GM23338 (cell line): ENCODE measurements around the gene ELL2. TPM values are rescaled to one million over a fixed set of nuclear protein-coding genes. Genes with fewer than 3 reads are reported as not detected.

Experiments used
- ATAC-seq: fragments of 200-7000 bp; cut with Tn5 transposase; 3 replicates; pipeline ENCODE4 v1.9.1; 2020
- DNase-seq: peaks from one replicate; pipeline ENCODE4 v3.0.0-alpha.2; 2015; ENCODE audit warnings: low spot score
- H2AFZ ChIP-seq: fragments of 200-600 bp; sonication (generic); 2 replicates; pipeline ENCODE4 v1.8.0; 2016; ENCODE audit warnings: antibody characterized with exemption, mild to moderate bottlenecking, moderate library complexity
- H3F3A ChIP-seq: fragments of 200-600 bp; sonication (generic); replicated peaks from 2 replicates; pipeline ENCODE4 v1.8.0; 2017; ENCODE audit warnings: antibody characterized with exemption, mixed run types, low read depth
- H3K27ac ChIP-seq: fragments of 200-600 bp; sonication (generic); 2 replicates; pipeline ENCODE4 v1.6.1; 2016; ENCODE audit warnings: low read depth
- H3K27me3 ChIP-seq: fragments of 200-600 bp; sonication (generic); 2 replicates; pipeline ENCODE4 v1.8.0; 2016; ENCODE audit warnings: mild to moderate bottlenecking, mixed run types, moderate library complexity; ENCODE audit not compliant: insufficient read depth
- H3K36me3 ChIP-seq: fragments of 200-600 bp; sonication (generic); 2 replicates; pipeline ENCODE4 v1.8.0; 2016; ENCODE audit warnings: mild to moderate bottlenecking; ENCODE audit not compliant: insufficient read depth
- H3K4me1 ChIP-seq: fragments of 200-600 bp; sonication (generic); 2 replicates; pipeline ENCODE4 v1.8.0; 2016; ENCODE audit warnings: mild to moderate bottlenecking, moderate library complexity; ENCODE audit not compliant: insufficient read depth
- H3K4me2 ChIP-seq: fragments of 200-600 bp; sonication (generic); 2 replicates; pipeline ENCODE4 v1.7.1; 2017; ENCODE audit warnings: mixed run types
- H3K4me3 ChIP-seq: fragments of 200-600 bp; sonication (generic); 2 replicates; pipeline ENCODE4 v1.6.1; 2016; ENCODE audit warnings: mixed run types
- H3K79me2 ChIP-seq: fragments of 200-600 bp; sonication (generic); replicated peaks from 2 replicates; pipeline ENCODE4 v1.8.0; 2017; ENCODE audit warnings: mild to moderate bottlenecking; ENCODE audit not compliant: insufficient read depth
- H3K9me2 ChIP-seq: fragments of 200-600 bp; sonication (generic); 2 replicates; pipeline ENCODE4 v1.8.0; 2017; ENCODE audit not compliant: insufficient read depth
- H4K20me1 ChIP-seq: fragments of 200-600 bp; sonication (generic); replicated peaks from 2 replicates; pipeline ENCODE4 v1.8.0; 2017; ENCODE audit warnings: mild to moderate bottlenecking; ENCODE audit not compliant: insufficient read depth
- H3K27ac Mint-ChIP-seq: 2 replicates; pipeline ENCODE4 v1.8.0; 2020; ENCODE audit warnings: inconsistent platforms, mild to moderate bottlenecking, moderate library complexity, mixed read lengths
- H3K27me3 Mint-ChIP-seq: 3 replicates; pipeline ENCODE4 v1.8.0; 2022; ENCODE audit warnings: low read depth, mild to moderate bottlenecking, moderate library complexity, mixed read lengths, inconsistent platforms; ENCODE audit not compliant: insufficient read depth, poor library complexity
- H3K36me3 Mint-ChIP-seq: 3 replicates; pipeline ENCODE4 v1.8.0; 2021; ENCODE audit warnings: low read depth, mild to moderate bottlenecking, inconsistent platforms, moderate library complexity, mixed read lengths
- H3K4me1 Mint-ChIP-seq: 3 replicates; pipeline ENCODE4 v1.8.0; 2020; ENCODE audit warnings: mild to moderate bottlenecking, inconsistent platforms, mixed read lengths
- H3K4me3 Mint-ChIP-seq: 3 replicates; pipeline ENCODE4 v1.8.0; 2021; ENCODE audit warnings: moderate library complexity, mild to moderate bottlenecking, inconsistent platforms, mixed read lengths
- H3K9me3 Mint-ChIP-seq: 3 replicates; pipeline ENCODE4 v1.8.0; 2020; ENCODE audit warnings: moderate library complexity, mild to moderate bottlenecking, inconsistent platforms, mixed read lengths
- CREB1 ChIP-seq: fragments of 250-450 bp; sonication (Bioruptor Pico); IDR thresholded peaks from 2 replicates; pipeline ENCODE4 v1.5.0; 2020; ENCODE audit warnings: low read depth, mild to moderate bottlenecking, moderate library complexity
- EZH2 ChIP-seq: fragments of 200-600 bp; sonication (generic); IDR thresholded peaks from one replicate; pipeline ENCODE4 v1.8.0; 2017; ENCODE audit warnings: antibody characterized with exemption, mild to moderate bottlenecking, low read depth; ENCODE audit not compliant: unreplicated experiment
- JUNB ChIP-seq: IDR thresholded peaks from one replicate; pipeline ENCODE4 v1.6.1; 2016; ENCODE audit warnings: antibody characterized with exemption; ENCODE audit not compliant: unreplicated experiment
- NANOG ChIP-seq: IDR thresholded peaks from 2 replicates; pipeline ENCODE4 v1.6.1; 2016; ENCODE audit warnings: antibody characterized with exemption, borderline replicate concordance
- POLR2AphosphoS5 ChIP-seq: IDR thresholded peaks from 2 replicates; pipeline ENCODE4 v1.6.1; 2016; ENCODE audit warnings: antibody characterized with exemption, low read depth
- STAT1 ChIP-seq: IDR thresholded peaks from one replicate; pipeline ENCODE4 v1.6.1; 2016; ENCODE audit warnings: antibody characterized with exemption; ENCODE audit not compliant: unreplicated experiment
- ZNF331 ChIP-seq: fragments of 250-450 bp; sonication (Bioruptor Pico); IDR thresholded peaks from 2 replicates; pipeline ENCODE4 v1.5.0; 2020; ENCODE audit warnings: low read depth, mild to moderate bottlenecking, moderate library complexity
- polyA plus RNA-seq: library from polyadenylated mRNA; unstranded; fragments of >200 nt; fragmentation: Nextera tagmentation; extraction: Ambion mirVana; gene quantifications from 2 replicates; pipeline ENCODE4 v1.2.1, GENCODE V29; 2016
- total RNA-seq: library from RNA; depleted of rRNA; stranded (reverse); fragments of >200 nt; shearing (Covaris generic); gene quantifications from 2 replicates; pipeline ENCODE4 v1.2.3, GENCODE V29; 2014
- TF ChIP-seq, protein P1 (sequence below): IDR thresholded peaks from 2 replicates; pipeline ENCODE4 v1.6.1; 2016; ENCODE audit warnings: antibody characterized with exemption
- TF ChIP-seq, protein P2 (sequence below): fragments of 250-450 bp; sonication (Bioruptor Pico); IDR thresholded peaks from 2 replicates; pipeline ENCODE4 v1.5.0; 2020; ENCODE audit warnings: mild to moderate bottlenecking, moderate library complexity
- TF ChIP-seq, protein P3 (sequence below): IDR thresholded peaks from one replicate; pipeline ENCODE4 v1.6.1; 2018; ENCODE audit warnings: antibody characterized with exemption; ENCODE audit not compliant: unreplicated experiment

Gene ELL2
- total and polyA plus RNA-seq, 2 experiments from 2014 or later, result 7.4 to 32.6 TPM

DNA sequence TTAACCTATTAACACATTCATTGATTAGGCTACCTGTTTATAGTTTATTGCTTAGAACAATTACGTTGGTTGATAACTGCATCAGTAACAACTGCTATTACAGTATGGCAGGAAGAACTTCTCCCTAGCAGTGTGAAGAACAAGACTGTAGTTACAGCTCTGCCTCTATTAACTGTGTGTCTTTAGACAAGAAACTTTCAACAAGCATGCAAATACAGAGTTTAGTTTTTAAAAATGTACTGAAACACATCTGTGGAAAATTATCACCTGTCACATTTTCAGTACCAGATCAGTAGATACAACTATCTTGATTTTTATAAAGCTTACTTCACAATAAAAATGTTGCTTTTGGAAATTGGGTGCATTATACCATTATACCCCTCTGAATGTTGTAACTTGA lies 22.2 kb downstream of the ELL2 start:
- Histone ChIP-seq H3K9me2 (no peaks in the 10 kb centered on the region), H3K4me1 (peaks cover 24% of the 10 kb centered on the region), H2AFZ (no peak overlapping the region), H4K20me1 (no peaks in the 10 kb centered on the region), H3K4me2 (no peak overlapping the region), H3K4me3 (no peak overlapping the region), H3K79me2 (peaks cover 3% of the 10 kb centered on the region; the same call in 1 of the 2 replicates), H3K27ac (no peak overlapping the region; the same call in 1 of the 2 replicates), H3K36me3 (no peaks in the 10 kb centered on the region), H3F3A (no peaks in the 10 kb centered on the region), H3K27me3 (no peaks in the 10 kb centered on the region)
- Mint-ChIP-seq H3K4me1 (peaks cover 24% of the 10 kb centered on the region), H3K27ac (peak overlapping the region; percentile 87; the same call in 1 of the 2 replicates), H3K9me3 (no peaks in the 10 kb centered on the region), H3K4me3 (no peak overlapping the region), H3K36me3 (no peaks in the 10 kb centered on the region), H3K27me3 (no peaks in the 10 kb centered on the region)
- ATAC-seq, result no peak
- DNase-seq, result no peak
- no peak for TF ChIP-seq EZH2
- TF ChIP-seq, protein P1, sequence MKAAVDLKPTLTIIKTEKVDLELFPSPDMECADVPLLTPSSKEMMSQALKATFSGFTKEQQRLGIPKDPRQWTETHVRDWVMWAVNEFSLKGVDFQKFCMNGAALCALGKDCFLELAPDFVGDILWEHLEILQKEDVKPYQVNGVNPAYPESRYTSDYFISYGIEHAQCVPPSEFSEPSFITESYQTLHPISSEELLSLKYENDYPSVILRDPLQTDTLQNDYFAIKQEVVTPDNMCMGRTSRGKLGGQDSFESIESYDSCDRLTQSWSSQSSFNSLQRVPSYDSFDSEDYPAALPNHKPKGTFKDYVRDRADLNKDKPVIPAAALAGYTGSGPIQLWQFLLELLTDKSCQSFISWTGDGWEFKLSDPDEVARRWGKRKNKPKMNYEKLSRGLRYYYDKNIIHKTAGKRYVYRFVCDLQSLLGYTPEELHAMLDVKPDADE, result no peak
- no peak for TF ChIP-seq POLR2AphosphoS5
- TF ChIP-seq, protein P2, sequence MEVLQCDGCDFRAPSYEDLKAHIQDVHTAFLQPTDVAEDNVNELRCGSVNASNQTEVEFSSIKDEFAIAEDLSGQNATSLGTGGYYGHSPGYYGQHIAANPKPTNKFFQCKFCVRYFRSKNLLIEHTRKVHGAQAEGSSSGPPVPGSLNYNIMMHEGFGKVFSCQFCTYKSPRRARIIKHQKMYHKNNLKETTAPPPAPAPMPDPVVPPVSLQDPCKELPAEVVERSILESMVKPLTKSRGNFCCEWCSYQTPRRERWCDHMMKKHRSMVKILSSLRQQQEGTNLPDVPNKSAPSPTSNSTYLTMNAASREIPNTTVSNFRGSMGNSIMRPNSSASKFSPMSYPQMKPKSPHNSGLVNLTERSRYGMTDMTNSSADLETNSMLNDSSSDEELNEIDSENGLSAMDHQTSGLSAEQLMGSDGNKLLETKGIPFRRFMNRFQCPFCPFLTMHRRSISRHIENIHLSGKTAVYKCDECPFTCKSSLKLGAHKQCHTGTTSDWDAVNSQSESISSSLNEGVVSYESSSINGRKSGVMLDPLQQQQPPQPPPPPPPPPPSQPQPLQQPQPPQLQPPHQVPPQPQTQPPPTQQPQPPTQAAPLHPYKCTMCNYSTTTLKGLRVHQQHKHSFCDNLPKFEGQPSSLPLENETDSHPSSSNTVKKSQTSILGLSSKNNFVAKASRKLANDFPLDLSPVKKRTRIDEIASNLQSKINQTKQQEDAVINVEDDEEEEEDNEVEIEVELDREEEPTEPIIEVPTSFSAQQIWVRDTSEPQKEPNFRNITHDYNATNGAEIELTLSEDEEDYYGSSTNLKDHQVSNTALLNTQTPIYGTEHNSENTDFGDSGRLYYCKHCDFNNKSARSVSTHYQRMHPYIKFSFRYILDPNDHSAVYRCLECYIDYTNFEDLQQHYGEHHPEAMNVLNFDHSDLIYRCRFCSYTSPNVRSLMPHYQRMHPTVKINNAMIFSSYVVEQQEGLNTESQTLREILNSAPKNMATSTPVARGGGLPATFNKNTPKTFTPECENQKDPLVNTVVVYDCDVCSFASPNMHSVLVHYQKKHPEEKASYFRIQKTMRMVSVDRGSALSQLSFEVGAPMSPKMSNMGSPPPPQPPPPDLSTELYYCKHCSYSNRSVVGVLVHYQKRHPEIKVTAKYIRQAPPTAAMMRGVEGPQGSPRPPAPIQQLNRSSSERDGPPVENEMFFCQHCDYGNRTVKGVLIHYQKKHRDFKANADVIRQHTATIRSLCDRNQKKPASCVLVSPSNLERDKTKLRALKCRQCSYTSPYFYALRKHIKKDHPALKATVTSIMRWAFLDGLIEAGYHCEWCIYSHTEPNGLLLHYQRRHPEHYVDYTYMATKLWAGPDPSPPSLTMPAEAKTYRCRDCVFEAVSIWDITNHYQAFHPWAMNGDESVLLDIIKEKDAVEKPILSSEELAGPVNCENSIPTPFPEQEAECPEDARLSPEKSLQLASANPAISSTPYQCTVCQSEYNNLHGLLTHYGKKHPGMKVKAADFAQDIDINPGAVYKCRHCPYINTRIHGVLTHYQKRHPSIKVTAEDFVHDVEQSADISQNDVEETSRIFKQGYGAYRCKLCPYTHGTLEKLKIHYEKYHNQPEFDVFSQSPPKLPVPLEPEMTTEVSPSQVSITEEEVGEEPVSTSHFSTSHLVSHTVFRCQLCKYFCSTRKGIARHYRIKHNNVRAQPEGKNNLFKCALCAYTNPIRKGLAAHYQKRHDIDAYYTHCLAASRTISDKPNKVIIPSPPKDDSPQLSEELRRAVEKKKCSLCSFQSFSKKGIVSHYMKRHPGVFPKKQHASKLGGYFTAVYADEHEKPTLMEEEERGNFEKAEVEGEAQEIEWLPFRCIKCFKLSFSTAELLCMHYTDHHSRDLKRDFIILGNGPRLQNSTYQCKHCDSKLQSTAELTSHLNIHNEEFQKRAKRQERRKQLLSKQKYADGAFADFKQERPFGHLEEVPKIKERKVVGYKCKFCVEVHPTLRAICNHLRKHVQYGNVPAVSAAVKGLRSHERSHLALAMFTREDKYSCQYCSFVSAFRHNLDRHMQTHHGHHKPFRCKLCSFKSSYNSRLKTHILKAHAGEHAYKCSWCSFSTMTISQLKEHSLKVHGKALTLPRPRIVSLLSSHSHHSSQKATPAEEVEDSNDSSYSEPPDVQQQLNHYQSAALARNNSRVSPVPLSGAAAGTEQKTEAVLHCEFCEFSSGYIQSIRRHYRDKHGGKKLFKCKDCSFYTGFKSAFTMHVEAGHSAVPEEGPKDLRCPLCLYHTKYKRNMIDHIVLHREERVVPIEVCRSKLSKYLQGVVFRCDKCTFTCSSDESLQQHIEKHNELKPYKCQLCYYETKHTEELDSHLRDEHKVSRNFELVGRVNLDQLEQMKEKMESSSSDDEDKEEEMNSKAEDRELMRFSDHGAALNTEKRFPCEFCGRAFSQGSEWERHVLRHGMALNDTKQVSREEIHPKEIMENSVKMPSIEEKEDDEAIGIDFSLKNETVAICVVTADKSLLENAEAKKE, result no peak
- no peak for TF ChIP-seq STAT1

DNA sequence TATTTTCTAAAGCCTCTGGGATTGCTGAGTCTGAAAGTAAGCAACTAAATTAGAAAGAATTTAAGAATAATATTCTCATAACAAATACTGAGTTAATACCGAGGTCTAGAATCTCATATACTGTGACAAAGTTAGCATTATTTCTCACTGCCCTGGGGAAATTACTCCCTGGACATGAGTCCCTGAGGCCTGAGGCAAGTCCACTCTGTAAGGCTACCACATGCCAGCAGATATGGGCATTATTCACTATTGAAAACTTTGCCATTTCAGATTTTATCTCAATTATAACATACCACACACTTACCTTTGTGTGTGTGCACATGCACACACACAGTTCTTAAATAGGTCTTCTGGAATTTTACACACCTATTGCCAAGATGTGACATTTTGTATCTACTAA lies 22.9 kb downstream of the ELL2 start:
- peaks cover 24% of the 10 kb centered on the region for H3K4me1 Mint-ChIP-seq
- no peak overlapping the region for H2AFZ ChIP-seq
- H3K4me3 ChIP-seq, result no peak overlapping the region
- H3K27ac Mint-ChIP-seq, result peak overlapping the region; percentile 70; the same call in 1 of the 2 replicates
- DNase-seq (no peak), ATAC-seq (no peak)
- no peaks in the 10 kb centered on the region for H4K20me1 ChIP-seq
- H3K4me3 Mint-ChIP-seq, result no peak overlapping the region
- H3F3A ChIP-seq, result no peaks in the 10 kb centered on the region
- H3K27me3 Mint-ChIP-seq, result no peaks in the 10 kb centered on the region
- no peaks in the 10 kb centered on the region for H3K9me2 ChIP-seq
- H3K79me2 ChIP-seq, result no peaks in the 10 kb centered on the region; the same call in 1 of the 2 replicates
- no peak overlapping the region for H3K4me2 ChIP-seq
- no peak overlapping the region for H3K27ac ChIP-seq
- no peaks in the 10 kb centered on the region for H3K36me3 ChIP-seq
- H3K9me3 Mint-ChIP-seq, result no peaks in the 10 kb centered on the region
- H3K4me1 ChIP-seq, result peaks cover 24% of the 10 kb centered on the region
- H3K36me3 Mint-ChIP-seq, result no peaks in the 10 kb centered on the region
- no peaks in the 10 kb centered on the region for H3K27me3 ChIP-seq
- TF ChIP-seq STAT1 (no peak), JUNB (no peak), EZH2 (no peak), CREB1 (CRISPR knock-in tag) (no peak), NANOG (no peak), ZNF331 (CRISPR knock-in tag) (no peak), POLR2AphosphoS5 (no peak)
- TF ChIP-seq, protein P1, result no peak
- TF ChIP-seq, protein P3, sequence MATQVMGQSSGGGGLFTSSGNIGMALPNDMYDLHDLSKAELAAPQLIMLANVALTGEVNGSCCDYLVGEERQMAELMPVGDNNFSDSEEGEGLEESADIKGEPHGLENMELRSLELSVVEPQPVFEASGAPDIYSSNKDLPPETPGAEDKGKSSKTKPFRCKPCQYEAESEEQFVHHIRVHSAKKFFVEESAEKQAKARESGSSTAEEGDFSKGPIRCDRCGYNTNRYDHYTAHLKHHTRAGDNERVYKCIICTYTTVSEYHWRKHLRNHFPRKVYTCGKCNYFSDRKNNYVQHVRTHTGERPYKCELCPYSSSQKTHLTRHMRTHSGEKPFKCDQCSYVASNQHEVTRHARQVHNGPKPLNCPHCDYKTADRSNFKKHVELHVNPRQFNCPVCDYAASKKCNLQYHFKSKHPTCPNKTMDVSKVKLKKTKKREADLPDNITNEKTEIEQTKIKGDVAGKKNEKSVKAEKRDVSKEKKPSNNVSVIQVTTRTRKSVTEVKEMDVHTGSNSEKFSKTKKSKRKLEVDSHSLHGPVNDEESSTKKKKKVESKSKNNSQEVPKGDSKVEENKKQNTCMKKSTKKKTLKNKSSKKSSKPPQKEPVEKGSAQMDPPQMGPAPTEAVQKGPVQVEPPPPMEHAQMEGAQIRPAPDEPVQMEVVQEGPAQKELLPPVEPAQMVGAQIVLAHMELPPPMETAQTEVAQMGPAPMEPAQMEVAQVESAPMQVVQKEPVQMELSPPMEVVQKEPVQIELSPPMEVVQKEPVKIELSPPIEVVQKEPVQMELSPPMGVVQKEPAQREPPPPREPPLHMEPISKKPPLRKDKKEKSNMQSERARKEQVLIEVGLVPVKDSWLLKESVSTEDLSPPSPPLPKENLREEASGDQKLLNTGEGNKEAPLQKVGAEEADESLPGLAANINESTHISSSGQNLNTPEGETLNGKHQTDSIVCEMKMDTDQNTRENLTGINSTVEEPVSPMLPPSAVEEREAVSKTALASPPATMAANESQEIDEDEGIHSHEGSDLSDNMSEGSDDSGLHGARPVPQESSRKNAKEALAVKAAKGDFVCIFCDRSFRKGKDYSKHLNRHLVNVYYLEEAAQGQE, result no peak
